KOPT-K1 (cell line): Measurements from ENCODE around the gene SLC35G1.

ENCODE experiments used
- H3K27ac ChIP-seq: fragments of 200-600 bp; sonication (generic); 2 replicates; pipeline ENCODE4 v1.5.1; 2016; ENCODE audit warnings: antibody characterized with exemption, mild to moderate bottlenecking, low read depth, low read length; ENCODE audit not compliant: poor library complexity, severe bottlenecking
- H3K36me3 ChIP-seq: fragments of 200-600 bp; sonication (generic); 2 replicates; pipeline ENCODE4 v1.5.1; 2017; ENCODE audit warnings: antibody characterized with exemption, mild to moderate bottlenecking, low read length, moderate library complexity; ENCODE audit not compliant: insufficient read depth
- H3K9me3 ChIP-seq: fragments of 200-600 bp; sonication (generic); 2 replicates; pipeline ENCODE4 v1.5.1; 2017; ENCODE audit warnings: antibody characterized with exemption, low read length, mild to moderate bottlenecking; ENCODE audit not compliant: insufficient read depth, poor library complexity, severe bottlenecking

SLC35G1 gene, protein sequence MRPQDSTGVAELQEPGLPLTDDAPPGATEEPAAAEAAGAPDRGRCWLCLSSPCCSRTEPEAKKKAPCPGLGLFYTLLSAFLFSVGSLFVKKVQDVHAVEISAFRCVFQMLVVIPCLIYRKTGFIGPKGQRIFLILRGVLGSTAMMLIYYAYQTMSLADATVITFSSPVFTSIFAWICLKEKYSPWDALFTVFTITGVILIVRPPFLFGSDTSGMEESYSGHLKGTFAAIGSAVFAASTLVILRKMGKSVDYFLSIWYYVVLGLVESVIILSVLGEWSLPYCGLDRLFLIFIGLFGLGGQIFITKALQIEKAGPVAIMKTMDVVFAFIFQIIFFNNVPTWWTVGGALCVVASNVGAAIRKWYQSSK

DNA sequence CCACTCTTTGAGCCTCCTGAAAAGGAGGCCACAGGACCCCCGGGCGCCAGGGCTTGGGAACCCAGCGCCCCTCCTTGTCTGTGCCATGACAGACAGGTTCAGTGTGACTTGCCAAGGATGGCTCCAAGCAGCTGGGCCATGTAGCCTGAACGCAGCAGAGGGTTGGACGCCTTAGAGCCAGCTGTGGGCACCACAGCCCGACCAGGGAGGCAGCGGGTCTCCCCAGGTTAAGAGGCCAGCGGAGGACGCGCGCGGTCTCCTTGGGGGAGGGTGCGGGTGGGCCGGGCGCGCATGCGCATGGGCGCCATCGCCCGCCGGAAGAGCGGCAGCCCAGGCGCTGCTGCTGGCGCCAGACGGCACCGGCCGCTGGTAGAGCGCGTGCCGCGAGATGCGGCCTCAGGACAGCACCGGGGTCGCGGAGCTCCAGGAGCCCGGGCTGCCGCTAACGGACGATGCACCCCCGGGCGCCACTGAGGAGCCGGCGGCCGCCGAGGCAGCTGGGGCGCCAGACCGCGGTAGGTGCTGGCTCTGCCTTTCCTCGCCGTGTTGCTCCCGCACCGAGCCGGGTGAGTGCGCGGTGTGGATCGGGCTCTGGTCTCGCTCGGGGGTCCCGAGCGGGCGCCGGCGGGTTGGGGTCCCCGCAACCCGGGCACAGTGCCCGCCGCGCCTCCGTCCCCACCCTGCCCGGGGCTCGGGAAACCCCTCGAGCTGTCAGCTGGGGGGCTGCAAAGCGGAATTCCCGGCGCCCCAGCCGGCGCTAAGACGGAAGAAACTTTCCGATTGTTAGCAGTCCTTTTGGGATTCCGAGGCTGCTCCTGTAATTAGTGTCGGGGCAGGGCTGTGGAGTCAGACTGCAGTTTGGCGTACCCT is at the start of gene SLC35G1:
SLC35G1 (plus strand) TSS at position 333 of the 870 bp plus-strand sequence; CDS start at position 389, 56 bp downstream.
- no peaks in the 10 kb centered on the region for H3K9me3 ChIP-seq
- H3K27ac ChIP-seq: peak within 1 kb of the TSS; percentile 61
- peaks cover 10% of the 10 kb centered on the region; the same call in 1 of the 2 replicates for H3K36me3 ChIP-seq

DNA sequence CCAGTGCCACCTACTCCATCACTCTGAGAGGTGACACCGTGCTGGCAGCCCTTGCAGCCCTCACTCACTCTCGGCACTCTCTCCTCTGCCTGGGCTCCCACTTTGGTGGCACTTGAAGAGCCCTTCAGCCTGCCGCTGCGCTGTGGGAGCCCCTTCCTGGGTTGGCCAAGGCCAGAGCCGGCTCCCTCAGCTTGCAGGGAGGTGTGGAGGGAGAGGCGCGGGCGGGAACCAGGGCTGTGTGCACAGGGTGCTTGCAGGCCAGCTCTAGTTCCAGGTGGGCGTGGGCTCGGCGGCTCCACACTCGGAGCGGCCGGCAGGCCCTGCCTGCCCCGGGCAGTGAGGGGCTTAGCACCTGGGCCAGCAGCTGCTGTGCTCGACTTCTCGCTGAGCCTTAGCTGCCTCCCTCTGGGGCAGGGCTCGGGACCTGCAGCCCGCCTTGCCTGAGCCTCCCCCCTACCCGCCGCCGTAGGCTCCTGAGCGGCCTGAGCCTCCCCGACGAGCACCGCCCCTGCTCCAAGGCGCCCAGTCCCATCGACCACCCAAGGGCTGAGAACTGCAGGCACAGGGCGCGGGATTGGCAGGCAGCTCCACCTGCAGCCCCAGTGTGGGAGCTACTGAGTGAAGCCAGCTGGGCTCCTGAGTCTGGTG is 48.7 kb upstream of the SLC35G1 start:
- H3K27ac ChIP-seq: no peak overlapping the region
- H3K9me3 ChIP-seq: no peaks in the 10 kb centered on the region
- no peaks in the 10 kb centered on the region for H3K36me3 ChIP-seq

DNA sequence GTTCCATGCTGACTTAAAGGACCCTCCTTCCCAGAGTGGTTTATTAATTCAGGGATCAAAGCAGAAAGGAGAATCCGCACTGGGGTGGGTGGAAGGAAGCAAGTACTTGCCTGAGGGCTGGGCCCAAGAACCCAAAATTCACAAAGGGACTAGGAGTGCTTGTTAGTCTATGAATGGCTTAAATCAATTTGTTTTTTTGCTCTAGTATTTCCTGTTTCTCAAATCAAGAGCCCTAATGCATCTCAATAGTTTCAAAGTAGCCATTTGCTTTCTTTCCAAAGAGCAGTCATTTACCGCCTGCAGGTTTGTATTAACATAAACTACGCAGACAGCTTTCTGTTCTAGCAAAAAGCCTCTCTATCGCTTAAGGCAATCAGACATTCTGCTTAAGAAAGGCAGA is 44.2 kb upstream of the SLC35G1 start:
- H3K27ac ChIP-seq: no peak overlapping the region
- no peaks in the 10 kb centered on the region for H3K36me3 ChIP-seq
- peaks cover 12% of the 10 kb centered on the region for H3K9me3 ChIP-seq

DNA sequence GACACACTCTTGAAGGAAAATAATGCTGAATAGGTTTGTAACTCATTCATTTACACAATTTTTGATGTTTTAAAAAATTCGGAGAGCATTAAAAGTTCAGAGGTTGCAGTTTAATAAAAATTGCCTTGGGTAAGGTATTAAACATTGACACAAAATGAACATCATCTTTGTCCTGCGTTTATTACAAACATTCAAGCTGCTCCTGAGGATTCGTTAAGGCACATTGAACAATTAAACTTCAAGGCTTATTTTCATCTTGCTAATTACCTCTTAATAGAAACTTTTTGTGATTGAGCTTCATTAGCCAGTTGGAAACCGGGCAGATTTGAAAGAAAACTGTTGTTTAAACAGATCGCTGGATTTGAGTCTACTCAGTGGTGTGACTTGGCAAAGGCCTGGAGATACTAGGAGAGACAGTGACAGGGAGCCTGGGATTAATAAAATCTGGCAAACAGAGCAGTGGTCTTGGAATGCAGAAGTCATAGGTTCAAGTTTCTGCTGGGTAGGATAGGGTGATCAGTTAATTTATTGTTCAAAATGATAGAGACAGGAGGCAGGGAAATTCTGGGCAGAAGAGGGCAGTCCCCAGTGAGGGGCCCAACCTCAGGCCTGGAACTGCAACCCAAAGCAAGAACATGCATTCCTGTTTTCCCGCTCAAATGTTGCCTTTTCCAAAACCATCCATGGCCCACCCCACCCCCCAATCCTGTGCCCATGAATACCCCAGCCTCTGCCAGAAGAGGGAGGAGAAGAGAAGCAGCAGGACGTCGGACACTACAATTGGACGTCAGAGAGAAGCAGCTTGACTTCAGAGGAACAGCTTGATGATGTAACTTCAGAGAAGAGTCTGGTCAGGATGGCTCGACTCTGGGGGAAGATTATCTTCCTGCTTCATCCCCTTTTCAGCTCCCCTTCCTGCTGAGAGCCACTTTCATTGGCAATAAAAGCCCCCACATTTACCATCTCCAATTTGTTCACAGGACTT is 43.5 kb upstream of the SLC35G1 start:
- H3K9me3 ChIP-seq: peaks cover 12% of the 10 kb centered on the region
- H3K27ac ChIP-seq: no peak overlapping the region
- H3K36me3 ChIP-seq: no peaks in the 10 kb centered on the region

DNA sequence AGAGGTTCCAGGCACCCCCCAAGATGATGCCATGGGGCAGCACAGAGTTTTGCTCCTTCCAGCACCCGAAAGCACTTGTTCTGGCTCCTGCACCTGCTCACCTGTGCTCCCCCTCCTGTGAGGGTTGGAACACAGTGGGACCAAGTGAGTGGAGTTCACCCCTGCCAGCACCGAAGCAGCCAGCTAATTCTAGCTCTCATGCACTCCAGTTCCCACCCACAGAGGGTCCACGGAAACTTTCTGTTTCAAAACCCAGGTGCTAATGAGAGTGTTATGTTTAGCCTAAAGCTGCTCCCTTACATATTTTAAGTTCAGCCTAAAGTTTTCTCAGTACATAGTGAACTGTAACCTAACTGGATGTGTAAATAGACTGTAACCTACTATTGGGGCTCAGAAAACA is 42.6 kb upstream of the SLC35G1 start:
- no peaks in the 10 kb centered on the region for H3K36me3 ChIP-seq
- H3K9me3 ChIP-seq: peaks cover 12% of the 10 kb centered on the region
- no peak overlapping the region for H3K27ac ChIP-seq

DNA sequence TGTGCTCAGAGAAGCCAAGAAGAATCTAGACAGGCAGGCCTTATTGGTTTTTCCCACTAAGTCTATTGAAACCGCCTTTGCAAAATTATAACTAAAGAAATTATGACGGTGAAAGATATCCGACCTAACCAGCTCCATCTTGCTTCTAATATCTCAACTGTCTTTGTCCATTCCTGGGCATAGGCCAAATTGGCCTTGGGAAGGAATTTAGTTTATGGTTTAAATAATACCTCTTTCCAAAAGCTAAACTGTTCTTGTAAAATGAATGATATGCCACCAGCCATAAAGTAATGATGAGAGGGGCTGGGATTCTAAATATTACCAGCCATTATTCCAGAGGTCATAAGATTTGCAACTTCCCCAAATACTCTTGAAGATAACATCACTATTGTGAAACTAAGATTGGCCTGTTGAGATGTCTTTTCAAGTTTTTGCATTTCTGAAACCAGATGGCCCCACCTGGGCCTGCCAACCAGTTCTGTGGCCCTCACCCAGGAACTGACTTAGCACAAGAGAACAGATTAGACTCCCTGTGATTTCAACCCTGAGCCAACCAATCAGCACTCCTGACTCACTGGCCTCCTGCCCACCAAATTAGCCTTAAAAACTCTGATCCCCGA is 41.2 kb upstream of the SLC35G1 start:
- Histone ChIP-seq H3K36me3 (no peaks in the 10 kb centered on the region), H3K9me3 (peaks cover 12% of the 10 kb centered on the region), H3K27ac (no peak overlapping the region)

DNA sequence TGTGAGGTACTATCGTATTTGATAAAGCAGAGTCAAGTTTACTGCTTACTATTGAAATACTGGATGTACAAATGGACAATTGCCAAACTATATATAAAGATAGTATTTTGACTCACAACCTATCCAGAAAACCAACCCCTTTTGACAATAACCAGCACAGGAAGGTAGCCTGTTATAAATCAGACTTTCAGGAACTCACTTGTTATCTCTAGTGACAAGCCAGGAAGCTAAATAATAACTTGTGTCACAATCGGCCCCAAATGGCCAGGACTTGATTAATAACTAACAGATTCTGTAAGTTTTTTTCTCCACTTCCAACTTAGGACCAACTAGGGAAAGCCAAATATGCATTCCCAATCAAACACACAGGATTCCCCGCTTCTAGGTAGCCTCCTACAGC is 38.8 kb upstream of the SLC35G1 start:
- no peak overlapping the region for H3K27ac ChIP-seq

DNA sequence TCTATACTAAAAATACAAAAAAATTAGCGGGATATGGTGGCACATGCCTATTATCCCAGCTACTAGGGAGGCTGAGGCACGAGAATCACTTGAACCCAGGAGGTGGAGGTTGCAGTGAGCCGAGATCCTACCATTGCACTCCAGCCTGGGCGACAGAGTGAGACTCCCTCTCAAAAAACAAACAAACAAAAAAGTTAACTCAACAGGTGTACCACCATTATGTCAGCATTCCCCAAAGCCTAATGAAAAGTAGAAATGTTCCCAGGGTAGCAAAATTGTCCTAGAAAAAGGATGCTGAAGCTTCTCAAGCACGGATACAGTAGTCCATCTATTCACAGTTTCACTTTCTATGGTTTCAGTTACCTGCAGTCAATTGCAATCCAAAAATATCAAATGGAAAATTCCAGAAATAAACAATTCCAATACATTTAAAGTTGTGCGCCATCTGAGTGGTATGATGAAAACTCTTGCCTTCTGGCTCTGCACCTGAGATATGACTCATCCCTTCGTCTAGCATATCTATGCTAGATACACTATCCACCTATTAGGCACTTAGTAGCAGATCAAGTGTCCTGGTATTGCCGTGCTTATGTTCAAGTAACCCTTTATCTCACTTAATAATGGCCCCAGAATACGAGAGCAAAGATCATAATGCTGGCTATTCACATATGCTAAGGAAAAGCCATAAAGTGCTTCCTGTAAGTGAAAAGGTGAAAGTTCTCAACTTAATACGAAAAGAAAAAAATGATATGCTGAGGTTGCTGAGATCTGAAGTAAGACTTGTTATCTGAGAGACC is 37.2 kb upstream of the SLC35G1 start:
- Histone ChIP-seq H3K27ac (no peak overlapping the region), H3K36me3 (no peaks in the 10 kb centered on the region), H3K9me3 (peaks cover 12% of the 10 kb centered on the region)

More for the DNA sequence above, 38.8 kb upstream of the SLC35G1 start:
- Histone ChIP-seq H3K36me3 (no peaks in the 10 kb centered on the region), H3K9me3 (peaks cover 12% of the 10 kb centered on the region)

DNA sequence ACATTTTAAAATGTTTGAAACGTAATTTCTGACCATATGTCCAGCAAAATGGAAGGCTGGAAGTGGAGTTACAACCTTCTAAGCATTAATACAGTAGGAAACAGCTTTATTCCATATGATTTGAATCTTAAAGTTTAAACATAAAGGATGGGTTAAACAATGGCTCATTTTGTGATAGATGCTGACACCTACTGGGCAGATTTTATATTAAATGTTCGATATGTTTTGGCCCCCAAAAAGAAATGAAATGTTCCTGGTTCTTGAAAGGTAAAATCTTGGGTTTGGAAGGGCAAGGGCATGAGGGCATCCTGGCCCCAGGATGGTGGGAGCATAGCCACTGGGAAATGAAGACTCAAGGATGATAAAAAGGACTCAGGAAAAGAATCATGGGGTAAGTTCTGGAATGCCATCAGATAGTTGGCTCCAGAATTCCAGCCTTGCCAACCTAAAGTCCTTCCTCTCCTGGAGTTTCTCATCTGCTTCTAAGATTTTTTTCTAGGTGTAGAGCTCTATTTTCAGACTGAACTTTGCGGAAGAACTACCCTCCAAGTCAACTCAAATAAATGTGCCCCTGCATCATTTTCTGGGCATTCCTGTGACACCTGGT is 34.6 kb upstream of the SLC35G1 start:
- H3K9me3 ChIP-seq: peaks cover 10% of the 10 kb centered on the region
- no peak overlapping the region for H3K27ac ChIP-seq
- no peaks in the 10 kb centered on the region for H3K36me3 ChIP-seq

DNA sequence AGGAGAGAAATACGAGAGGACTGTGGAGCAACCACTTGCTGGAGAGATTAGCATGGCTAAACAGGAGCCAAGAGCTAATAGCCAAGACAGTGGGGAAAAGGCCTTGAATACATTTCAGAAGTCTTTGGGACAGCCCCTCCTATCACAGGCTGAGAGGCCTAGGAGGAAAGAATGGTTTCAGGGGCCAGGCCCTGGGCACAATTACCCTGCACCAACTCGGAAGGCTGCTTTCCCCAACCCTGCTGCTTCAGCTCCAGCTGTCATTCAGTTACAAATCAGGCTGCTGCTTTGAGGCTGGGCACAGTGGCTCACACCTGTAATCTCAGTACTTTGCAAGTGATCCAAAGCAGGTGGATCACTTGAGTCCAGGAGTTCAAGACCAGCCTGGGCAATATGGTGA is 32.0 kb upstream of the SLC35G1 start:
- Histone ChIP-seq H3K27ac (no peak overlapping the region), H3K9me3 (peaks cover 10% of the 10 kb centered on the region), H3K36me3 (no peaks in the 10 kb centered on the region)

DNA sequence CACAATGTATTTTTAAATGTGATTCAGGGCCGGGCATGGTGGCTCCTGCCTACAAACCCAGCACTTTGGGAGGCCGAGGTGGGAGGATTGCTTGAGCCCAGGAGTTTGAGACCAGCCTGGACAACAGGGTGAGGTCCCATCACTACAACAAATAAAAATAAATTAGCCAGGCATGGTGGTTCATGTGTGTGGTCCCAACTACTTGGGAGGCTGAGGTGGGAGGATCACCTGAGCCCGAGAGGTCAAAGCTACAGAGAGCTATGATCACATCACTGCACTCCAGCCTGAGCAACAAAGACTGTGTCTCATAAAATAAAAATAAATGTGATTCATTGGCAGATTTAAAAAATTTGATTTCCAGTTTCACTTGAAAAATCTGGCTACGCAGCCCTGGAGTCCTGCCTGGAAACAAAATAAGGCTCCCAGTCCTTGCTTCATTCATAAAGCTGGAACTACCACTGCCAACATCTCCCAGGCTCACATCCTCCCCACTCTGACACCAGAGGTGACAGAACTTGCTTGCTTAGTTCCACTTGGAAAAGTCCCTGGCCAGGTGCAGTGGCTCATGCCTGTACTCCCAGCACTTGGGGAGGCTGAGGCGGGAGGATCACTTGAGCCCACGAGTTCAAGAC is 27.9 kb upstream of the SLC35G1 start:
- peaks cover 10% of the 10 kb centered on the region for H3K9me3 ChIP-seq
- H3K36me3 ChIP-seq: no peaks in the 10 kb centered on the region
- no peak overlapping the region for H3K27ac ChIP-seq

DNA sequence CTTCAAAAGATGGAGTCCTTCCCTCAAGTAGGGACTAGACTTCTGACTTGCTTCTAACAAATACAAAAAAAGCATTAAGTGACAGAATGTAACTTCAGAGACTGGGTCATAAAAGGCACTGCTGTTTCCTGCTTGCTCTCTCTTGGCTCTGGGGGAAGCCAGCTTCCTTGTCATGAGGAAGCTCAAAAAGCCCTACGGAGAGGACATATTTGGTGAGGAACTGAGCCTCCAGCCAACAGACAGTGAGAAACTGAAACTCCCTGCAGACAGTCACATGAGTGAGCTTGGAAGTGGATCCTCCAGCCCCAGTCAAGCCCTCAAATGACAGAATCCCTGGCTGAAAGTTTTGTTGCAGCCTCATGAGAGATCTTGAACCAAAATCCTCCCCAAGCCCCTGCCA is 26.3 kb upstream of the SLC35G1 start:
- Histone ChIP-seq H3K9me3 (peaks cover 4% of the 10 kb centered on the region), H3K27ac (no peak overlapping the region), H3K36me3 (no peaks in the 10 kb centered on the region)
